WTC11 (cell line): ENCODE results near the gene CD207.
A peak's percentile ranks its signal among the peaks of the same experiment; 100 is the strongest.

Experiments
- CBFB ChIP-seq: sonication (generic); formaldehyde crosslinking; IDR thresholded peaks from 2 replicates; pipeline ENCODE4 v1.8.1; 2022; ENCODE audit warnings: mild to moderate bottlenecking, low read depth, missing genetic modification reagents
- CREM ChIP-seq: sonication (generic); formaldehyde crosslinking; IDR thresholded peaks from 2 replicates; pipeline ENCODE4 v1.8.1; 2022; ENCODE audit warnings: mild to moderate bottlenecking, missing genetic modification reagents, moderate library complexity
- GABPB1 ChIP-seq: sonication (generic); formaldehyde crosslinking; IDR thresholded peaks from 2 replicates; pipeline ENCODE4 v1.8.1; 2023; ENCODE audit warnings: mild to moderate bottlenecking, missing genetic modification reagents
- KAT7 ChIP-seq: sonication (generic); formaldehyde crosslinking; IDR thresholded peaks from 2 replicates; pipeline ENCODE4 v1.8.1; 2023; ENCODE audit warnings: missing genetic modification reagents, mild to moderate bottlenecking, borderline replicate concordance
- NR3C1 ChIP-seq: sonication (generic); formaldehyde crosslinking; conservative IDR thresholded peaks from 2 replicates; pipeline ENCODE4 v1.8.1; 2023; ENCODE audit warnings: low read depth, mild to moderate bottlenecking, missing genetic modification reagents
- ZNF232 ChIP-seq: sonication (generic); formaldehyde crosslinking; IDR thresholded peaks from 2 replicates; pipeline ENCODE4 v1.8.0; 2022; ENCODE audit warnings: mild to moderate bottlenecking, missing genetic modification reagents
- TF ChIP-seq, protein P1 (sequence below): fragments of 200-600 bp; IDR thresholded peaks from 2 replicates; pipeline ENCODE4 v1.8.0; 2022; ENCODE audit warnings: antibody characterized with exemption
- TF ChIP-seq, protein P2 (sequence below): fragments of 250-450 bp; sonication (Bioruptor Pico); IDR thresholded peaks from 2 replicates; pipeline ENCODE4 v1.9.0; 2021; ENCODE audit warnings: mild to moderate bottlenecking, borderline replicate concordance
- TF ChIP-seq, protein P3 (sequence below): sonication (generic); formaldehyde crosslinking; conservative IDR thresholded peaks from 2 replicates; pipeline ENCODE4 v1.8.1; 2023; ENCODE audit warnings: mild to moderate bottlenecking, low read depth, missing genetic modification reagents, moderate library complexity

DNA sequence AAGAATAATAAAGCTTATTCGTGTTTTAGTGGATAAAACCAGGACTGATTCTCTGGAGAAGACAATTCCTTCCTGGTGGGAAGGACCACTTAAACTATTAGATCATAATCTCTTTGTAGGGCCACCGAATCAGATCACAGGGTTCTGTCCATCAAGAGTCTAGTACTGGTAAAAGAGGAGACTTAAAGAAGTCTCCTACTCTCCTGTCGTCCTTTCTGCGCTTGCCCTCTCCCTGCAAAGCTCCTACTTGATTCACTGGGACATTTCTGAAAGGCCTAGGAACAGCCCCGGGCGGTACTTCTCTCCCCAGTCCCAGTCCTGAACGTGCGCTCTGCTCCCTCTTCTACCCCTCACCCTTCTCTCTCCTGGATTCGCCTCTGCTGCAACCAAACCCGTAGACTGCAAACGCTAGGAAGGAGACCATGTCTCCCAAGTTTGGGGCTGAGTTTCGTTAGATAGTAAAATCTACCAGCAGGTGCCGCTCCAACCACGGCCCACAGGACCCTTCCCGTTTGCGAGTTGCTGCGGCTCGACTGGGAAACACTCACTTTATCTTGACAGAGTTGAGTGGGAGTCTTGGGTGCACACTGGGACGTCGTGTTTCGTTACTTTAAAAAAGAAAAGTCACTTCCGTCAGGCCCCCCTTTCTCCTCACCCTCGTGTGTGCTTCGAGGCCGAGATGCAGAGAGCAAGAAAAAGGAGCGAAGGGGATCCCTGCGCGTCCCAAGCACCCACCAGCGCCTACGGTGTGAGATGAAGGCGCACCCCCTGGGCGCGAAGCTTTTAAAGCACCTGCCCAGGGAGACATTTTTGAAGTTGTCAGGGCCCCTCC is 46.1 kb downstream of the CD207 start:
- TF ChIP-seq CBFB (CRISPR knock-in tag): no peak
- TF ChIP-seq, protein P1, sequence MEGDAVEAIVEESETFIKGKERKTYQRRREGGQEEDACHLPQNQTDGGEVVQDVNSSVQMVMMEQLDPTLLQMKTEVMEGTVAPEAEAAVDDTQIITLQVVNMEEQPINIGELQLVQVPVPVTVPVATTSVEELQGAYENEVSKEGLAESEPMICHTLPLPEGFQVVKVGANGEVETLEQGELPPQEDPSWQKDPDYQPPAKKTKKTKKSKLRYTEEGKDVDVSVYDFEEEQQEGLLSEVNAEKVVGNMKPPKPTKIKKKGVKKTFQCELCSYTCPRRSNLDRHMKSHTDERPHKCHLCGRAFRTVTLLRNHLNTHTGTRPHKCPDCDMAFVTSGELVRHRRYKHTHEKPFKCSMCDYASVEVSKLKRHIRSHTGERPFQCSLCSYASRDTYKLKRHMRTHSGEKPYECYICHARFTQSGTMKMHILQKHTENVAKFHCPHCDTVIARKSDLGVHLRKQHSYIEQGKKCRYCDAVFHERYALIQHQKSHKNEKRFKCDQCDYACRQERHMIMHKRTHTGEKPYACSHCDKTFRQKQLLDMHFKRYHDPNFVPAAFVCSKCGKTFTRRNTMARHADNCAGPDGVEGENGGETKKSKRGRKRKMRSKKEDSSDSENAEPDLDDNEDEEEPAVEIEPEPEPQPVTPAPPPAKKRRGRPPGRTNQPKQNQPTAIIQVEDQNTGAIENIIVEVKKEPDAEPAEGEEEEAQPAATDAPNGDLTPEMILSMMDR: peak; percentile 33
- TF ChIP-seq ZNF232: no peak
- no peak for TF ChIP-seq NR3C1 (CRISPR knock-in tag)
- TF ChIP-seq CREM: no peak
- TF ChIP-seq, protein P2, sequence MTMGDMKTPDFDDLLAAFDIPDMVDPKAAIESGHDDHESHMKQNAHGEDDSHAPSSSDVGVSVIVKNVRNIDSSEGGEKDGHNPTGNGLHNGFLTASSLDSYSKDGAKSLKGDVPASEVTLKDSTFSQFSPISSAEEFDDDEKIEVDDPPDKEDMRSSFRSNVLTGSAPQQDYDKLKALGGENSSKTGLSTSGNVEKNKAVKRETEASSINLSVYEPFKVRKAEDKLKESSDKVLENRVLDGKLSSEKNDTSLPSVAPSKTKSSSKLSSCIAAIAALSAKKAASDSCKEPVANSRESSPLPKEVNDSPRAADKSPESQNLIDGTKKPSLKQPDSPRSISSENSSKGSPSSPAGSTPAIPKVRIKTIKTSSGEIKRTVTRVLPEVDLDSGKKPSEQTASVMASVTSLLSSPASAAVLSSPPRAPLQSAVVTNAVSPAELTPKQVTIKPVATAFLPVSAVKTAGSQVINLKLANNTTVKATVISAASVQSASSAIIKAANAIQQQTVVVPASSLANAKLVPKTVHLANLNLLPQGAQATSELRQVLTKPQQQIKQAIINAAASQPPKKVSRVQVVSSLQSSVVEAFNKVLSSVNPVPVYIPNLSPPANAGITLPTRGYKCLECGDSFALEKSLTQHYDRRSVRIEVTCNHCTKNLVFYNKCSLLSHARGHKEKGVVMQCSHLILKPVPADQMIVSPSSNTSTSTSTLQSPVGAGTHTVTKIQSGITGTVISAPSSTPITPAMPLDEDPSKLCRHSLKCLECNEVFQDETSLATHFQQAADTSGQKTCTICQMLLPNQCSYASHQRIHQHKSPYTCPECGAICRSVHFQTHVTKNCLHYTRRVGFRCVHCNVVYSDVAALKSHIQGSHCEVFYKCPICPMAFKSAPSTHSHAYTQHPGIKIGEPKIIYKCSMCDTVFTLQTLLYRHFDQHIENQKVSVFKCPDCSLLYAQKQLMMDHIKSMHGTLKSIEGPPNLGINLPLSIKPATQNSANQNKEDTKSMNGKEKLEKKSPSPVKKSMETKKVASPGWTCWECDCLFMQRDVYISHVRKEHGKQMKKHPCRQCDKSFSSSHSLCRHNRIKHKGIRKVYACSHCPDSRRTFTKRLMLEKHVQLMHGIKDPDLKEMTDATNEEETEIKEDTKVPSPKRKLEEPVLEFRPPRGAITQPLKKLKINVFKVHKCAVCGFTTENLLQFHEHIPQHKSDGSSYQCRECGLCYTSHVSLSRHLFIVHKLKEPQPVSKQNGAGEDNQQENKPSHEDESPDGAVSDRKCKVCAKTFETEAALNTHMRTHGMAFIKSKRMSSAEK: no peak
- TF ChIP-seq GABPB1 (CRISPR knock-in tag): 0 out of 2 replicates have a peak, but pooled peaks have one; percentile 13
- TF ChIP-seq, protein P3, sequence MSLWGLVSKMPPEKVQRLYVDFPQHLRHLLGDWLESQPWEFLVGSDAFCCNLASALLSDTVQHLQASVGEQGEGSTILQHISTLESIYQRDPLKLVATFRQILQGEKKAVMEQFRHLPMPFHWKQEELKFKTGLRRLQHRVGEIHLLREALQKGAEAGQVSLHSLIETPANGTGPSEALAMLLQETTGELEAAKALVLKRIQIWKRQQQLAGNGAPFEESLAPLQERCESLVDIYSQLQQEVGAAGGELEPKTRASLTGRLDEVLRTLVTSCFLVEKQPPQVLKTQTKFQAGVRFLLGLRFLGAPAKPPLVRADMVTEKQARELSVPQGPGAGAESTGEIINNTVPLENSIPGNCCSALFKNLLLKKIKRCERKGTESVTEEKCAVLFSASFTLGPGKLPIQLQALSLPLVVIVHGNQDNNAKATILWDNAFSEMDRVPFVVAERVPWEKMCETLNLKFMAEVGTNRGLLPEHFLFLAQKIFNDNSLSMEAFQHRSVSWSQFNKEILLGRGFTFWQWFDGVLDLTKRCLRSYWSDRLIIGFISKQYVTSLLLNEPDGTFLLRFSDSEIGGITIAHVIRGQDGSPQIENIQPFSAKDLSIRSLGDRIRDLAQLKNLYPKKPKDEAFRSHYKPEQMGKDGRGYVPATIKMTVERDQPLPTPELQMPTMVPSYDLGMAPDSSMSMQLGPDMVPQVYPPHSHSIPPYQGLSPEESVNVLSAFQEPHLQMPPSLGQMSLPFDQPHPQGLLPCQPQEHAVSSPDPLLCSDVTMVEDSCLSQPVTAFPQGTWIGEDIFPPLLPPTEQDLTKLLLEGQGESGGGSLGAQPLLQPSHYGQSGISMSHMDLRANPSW (CRISPR knock-in tag): no peak
- no peak for TF ChIP-seq KAT7 (CRISPR knock-in tag)
